Measurements from ENCODE around the gene SBK2. TPM values are rescaled to one million over a fixed set of nuclear protein-coding genes. Genes with fewer than 3 reads are reported as not detected.

The SBK2 gene
- total RNA-seq, 3 donors from 2014 or later: not detected

GRCh38 chr19:55542292-55542855 is 5.4 kb upstream of the SBK2 start:
- intact Hi-C loops (cut with DNase I, micrococcal nuclease): no loop called here
- ATAC-seq: no peak

GRCh38 chr19:55541091-55541490 is 4.2 kb upstream of the SBK2 start:
- DNase-seq (no peak), ATAC-seq (no peak)
- Histone ChIP-seq H3K36me3 (ENCODE audit: low read depth) (no peaks in the 10 kb centered on the region), H3K4me1 (ENCODE audit: low read depth) (no peaks in the 10 kb centered on the region), H3K9me3 (no peaks in the 10 kb centered on the region), H3K4me3 (no peak overlapping the region)
- intact Hi-C loops (cut with DNase I, micrococcal nuclease): no loop called here
- TF ChIP-seq CTCF (IDR thresholded peaks at IDR 0.05): no peak

More at GRCh38 chr19:55542292-55542855, 5.4 kb upstream of the SBK2 start:
- DNase-seq: no peak
- no peak for TF ChIP-seq CTCF (IDR thresholded peaks at IDR 0.05)
- Histone ChIP-seq H3K9me3 (no peaks in the 10 kb centered on the region), H3K36me3 (ENCODE audit: low read depth) (no peaks in the 10 kb centered on the region), H3K4me1 (ENCODE audit: low read depth) (no peaks in the 10 kb centered on the region), H3K4me3 (no peak overlapping the region)

- Histone ChIP-seq H3K4me3 (no peak overlapping the region), H3K4me1 (ENCODE audit: low read depth) (no peaks in the 10 kb centered on the region), H3K9me3 (no peaks in the 10 kb centered on the region), H3K36me3 (ENCODE audit: low read depth) (no peaks in the 10 kb centered on the region)
- no peak for TF ChIP-seq CTCF (IDR thresholded peaks at IDR 0.05)
- DNase-seq: no peak
- ATAC-seq: no peak
- intact Hi-C loops (cut with DNase I, micrococcal nuclease): no loop called here
These were observed 3.7 kb upstream of the SBK2 start for GRCh38 chr19:55540619-55541018.

DNA sequence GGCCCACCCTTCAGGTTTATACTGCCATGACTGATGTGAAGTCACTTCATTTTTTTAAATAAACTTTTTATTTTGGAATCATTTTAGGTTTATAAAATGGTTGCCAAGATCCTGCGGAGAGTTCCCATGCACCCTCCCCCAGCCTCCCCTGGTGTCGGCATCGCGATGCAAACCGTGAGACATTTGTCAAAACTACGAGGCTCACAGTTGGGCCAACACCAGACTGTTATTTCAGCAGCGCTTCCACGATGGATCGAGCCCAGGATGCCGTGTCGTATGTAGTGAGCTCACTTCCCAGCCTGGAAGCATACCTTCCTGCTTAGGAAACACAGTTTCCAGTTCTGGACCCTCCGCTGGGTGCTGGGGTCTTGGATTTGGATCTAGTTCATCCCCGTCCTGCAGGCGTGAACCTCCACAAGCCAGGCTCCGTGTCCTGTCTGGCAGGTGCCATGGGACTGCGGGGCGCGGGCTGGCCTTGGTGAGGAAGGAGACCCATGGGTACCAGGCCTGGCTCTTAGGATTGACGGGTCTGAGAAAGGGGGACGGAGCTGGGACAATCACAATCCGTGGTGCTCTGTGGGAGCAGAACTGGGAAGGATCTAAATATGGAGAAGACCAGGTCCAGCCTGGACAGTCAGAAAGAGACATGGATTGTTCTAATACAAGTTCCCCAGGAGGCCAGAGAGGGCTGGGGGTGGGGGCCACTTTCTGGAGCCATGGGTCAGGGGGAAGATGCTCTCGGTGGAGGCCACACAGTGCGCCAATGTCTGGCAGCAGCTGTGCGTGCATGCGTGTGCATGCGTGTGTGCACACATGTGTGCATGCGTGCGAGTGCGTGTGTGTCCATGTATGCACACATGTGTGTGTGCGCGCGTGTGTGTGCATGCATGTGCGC is 2.4 kb upstream of the SBK2 start:
- H3K4me1 ChIP-seq (ENCODE audit: low read depth): no peaks in the 10 kb centered on the region
- H3K9me3 ChIP-seq: no peaks in the 10 kb centered on the region
- no peak overlapping the region for H3K4me3 ChIP-seq
- no peaks in the 10 kb centered on the region for H3K36me3 ChIP-seq (ENCODE audit: low read depth)
- intact Hi-C loops (cut with DNase I, micrococcal nuclease): no loop called here
- ATAC-seq (no peak), DNase-seq (no peak)
- no peak for TF ChIP-seq CTCF (IDR thresholded peaks at IDR 0.05)

- DNase-seq (no peak), ATAC-seq (no peak)
- Histone ChIP-seq H3K4me1 (ENCODE audit: low read depth) (no peaks in the 10 kb centered on the region), H3K9me3 (no peaks in the 10 kb centered on the region), H3K36me3 (ENCODE audit: low read depth) (no peaks in the 10 kb centered on the region), H3K4me3 (no peak overlapping the region)
- no peak for TF ChIP-seq CTCF (IDR thresholded peaks at IDR 0.05)
- intact Hi-C loops (cut with DNase I, micrococcal nuclease): no loop called here
These were observed 1.2 kb upstream of the SBK2 start for GRCh38 chr19:55538132-55538531.
